ENCODE data around the gene OLFM1. TPM values are rescaled to one million over a fixed set of nuclear protein-coding genes. Genes with fewer than 3 reads are reported as not detected.

OLFM1 gene
- total and polyA plus RNA-seq, 5 donors from 2014 or later = not detected

GRCh38 chr9:135075234-135076142 lies 12.0 kb upstream of the OLFM1 start:
- Histone ChIP-seq H3K27me3 (ENCODE audit: control insufficient read depth, insufficient read depth, low read length) (no peaks in the 10 kb centered on the region), H3K9me3 (ENCODE audit: control insufficient read depth in 2 of 2, low read length in 2 of 2) (no peaks in the 10 kb centered on the region), H3K36me3 (ENCODE audit: control insufficient read depth, insufficient read depth, low read length) (no peaks in the 10 kb centered on the region), H3K4me3 (ENCODE audit: low read depth, low read length) (no peak overlapping the region), H3K4me1 (ENCODE audit: control insufficient read depth, insufficient read depth, low read length, poor library complexity, severe bottlenecking) (no peaks in the 10 kb centered on the region), H3K27ac (ENCODE audit: insufficient read depth, low read length, poor library complexity, severe bottlenecking) (no peak overlapping the region)
- DNase-seq (no peak), ATAC-seq (ENCODE audit: low read depth in 2 of 2) (no peak)
- H3K4me3 Mint-ChIP-seq = no peak overlapping the region
- H3K27ac Mint-ChIP-seq = no peak overlapping the region
- peaks cover 27% of the 10 kb centered on the region for H3K27me3 Mint-ChIP-seq
- H3K4me1 Mint-ChIP-seq = peaks cover 0 to 2% (median 0%) of the 10 kb centered on the region in 4 donors
- H3K36me3 Mint-ChIP-seq = no peaks in the 10 kb centered on the region
- H3K9me3 Mint-ChIP-seq = no peaks in the 10 kb centered on the region

GRCh38 chr9:135076143-135076875 lies 11.2 kb upstream of the OLFM1 start:
- H3K27me3 Mint-ChIP-seq = peaks cover 24% of the 10 kb centered on the region
- no peak for ATAC-seq (ENCODE audit: low read depth in 2 of 2)

GRCh38 chr9:135076876-135077430 lies 10.5 kb upstream of the OLFM1 start:
- no peak overlapping the region for H3K4me3 ChIP-seq (ENCODE audit: low read depth, low read length)
- Mint-ChIP-seq H3K9me3 (no peaks in the 10 kb centered on the region), H3K27ac (no peak overlapping the region), H3K4me3 (no peak overlapping the region), H3K36me3 (no peaks in the 10 kb centered on the region), H3K4me1 (peaks cover 0 to 2% (median 0%) of the 10 kb centered on the region in 4 donors), H3K27me3 (peaks cover 24% of the 10 kb centered on the region)
- no peak overlapping the region for H3K27ac ChIP-seq (ENCODE audit: insufficient read depth, low read length, poor library complexity, severe bottlenecking)
- H3K4me1 ChIP-seq (ENCODE audit: control insufficient read depth, insufficient read depth, low read length, poor library complexity, severe bottlenecking) = no peaks in the 10 kb centered on the region
- H3K27me3 ChIP-seq (ENCODE audit: control insufficient read depth, insufficient read depth, low read length) = no peaks in the 10 kb centered on the region
- no peak for DNase-seq
- H3K9me3 ChIP-seq (ENCODE audit: control insufficient read depth in 2 of 2, low read length in 2 of 2) = no peaks in the 10 kb centered on the region
- no peaks in the 10 kb centered on the region for H3K36me3 ChIP-seq (ENCODE audit: control insufficient read depth, insufficient read depth, low read length)
- ATAC-seq (ENCODE audit: low read depth in 2 of 2) = no peak

More at GRCh38 chr9:135076143-135076875, 11.2 kb upstream of the OLFM1 start:
- Histone ChIP-seq H3K27me3 (ENCODE audit: control insufficient read depth, insufficient read depth, low read length) (no peaks in the 10 kb centered on the region), H3K4me1 (ENCODE audit: control insufficient read depth, insufficient read depth, low read length, poor library complexity, severe bottlenecking) (no peaks in the 10 kb centered on the region), H3K9me3 (ENCODE audit: control insufficient read depth in 2 of 2, low read length in 2 of 2) (no peaks in the 10 kb centered on the region), H3K4me3 (ENCODE audit: low read depth, low read length) (no peak overlapping the region), H3K27ac (ENCODE audit: insufficient read depth, low read length, poor library complexity, severe bottlenecking) (no peak overlapping the region), H3K36me3 (ENCODE audit: control insufficient read depth, insufficient read depth, low read length) (no peaks in the 10 kb centered on the region)
- DNase-seq = no peak
- peaks cover 0 to 2% (median 0%) of the 10 kb centered on the region in 4 donors for H3K4me1 Mint-ChIP-seq
- H3K9me3 Mint-ChIP-seq = no peaks in the 10 kb centered on the region
- H3K27ac Mint-ChIP-seq = no peak overlapping the region
- H3K36me3 Mint-ChIP-seq = no peaks in the 10 kb centered on the region
- H3K4me3 Mint-ChIP-seq = no peak overlapping the region

- H3K27ac ChIP-seq (ENCODE audit: insufficient read depth, low read length, poor library complexity, severe bottlenecking) = no peak overlapping the region
- H3K27ac Mint-ChIP-seq = no peak overlapping the region
- no peaks in the 10 kb centered on the region for H3K27me3 ChIP-seq (ENCODE audit: control insufficient read depth, insufficient read depth, low read length)
Measured at GRCh38 chr9:135077497-135078200, 9.8 kb upstream of the OLFM1 start.

GRCh38 chr9:135078361-135078821 lies 9.1 kb upstream of the OLFM1 start:
- Histone ChIP-seq H3K9me3 (ENCODE audit: control insufficient read depth in 2 of 2, low read length in 2 of 2) (no peaks in the 10 kb centered on the region), H3K4me3 (ENCODE audit: low read depth, low read length) (no peak overlapping the region), H3K27ac (ENCODE audit: insufficient read depth, low read length, poor library complexity, severe bottlenecking) (no peak overlapping the region), H3K36me3 (ENCODE audit: control insufficient read depth, insufficient read depth, low read length) (no peaks in the 10 kb centered on the region), H3K4me1 (ENCODE audit: control insufficient read depth, insufficient read depth, low read length, poor library complexity, severe bottlenecking) (no peaks in the 10 kb centered on the region), H3K27me3 (ENCODE audit: control insufficient read depth, insufficient read depth, low read length) (no peaks in the 10 kb centered on the region)
- H3K27me3 Mint-ChIP-seq = peaks cover 24% of the 10 kb centered on the region
- no peak overlapping the region for H3K27ac Mint-ChIP-seq
- H3K9me3 Mint-ChIP-seq = no peaks in the 10 kb centered on the region
- no peak overlapping the region for H3K4me3 Mint-ChIP-seq
- no peak for DNase-seq
- no peak for ATAC-seq (ENCODE audit: low read depth in 2 of 2)
- H3K4me1 Mint-ChIP-seq = peaks cover 0 to 2% (median 0%) of the 10 kb centered on the region in 4 donors
- no peaks in the 10 kb centered on the region for H3K36me3 Mint-ChIP-seq

More at GRCh38 chr9:135077497-135078200, 9.8 kb upstream of the OLFM1 start:
- Histone ChIP-seq H3K4me1 (ENCODE audit: control insufficient read depth, insufficient read depth, low read length, poor library complexity, severe bottlenecking) (no peaks in the 10 kb centered on the region), H3K9me3 (ENCODE audit: control insufficient read depth in 2 of 2, low read length in 2 of 2) (no peaks in the 10 kb centered on the region), H3K36me3 (ENCODE audit: control insufficient read depth, insufficient read depth, low read length) (no peaks in the 10 kb centered on the region), H3K4me3 (ENCODE audit: low read depth, low read length) (no peak overlapping the region)
- Mint-ChIP-seq H3K9me3 (no peaks in the 10 kb centered on the region), H3K4me1 (peaks cover 0 to 2% (median 0%) of the 10 kb centered on the region in 4 donors), H3K36me3 (no peaks in the 10 kb centered on the region), H3K4me3 (no peak overlapping the region), H3K27me3 (peaks cover 24% of the 10 kb centered on the region)
- no peak for ATAC-seq (ENCODE audit: low read depth in 2 of 2)
- no peak for DNase-seq

GRCh38 chr9:135079018-135079417 lies 8.4 kb upstream of the OLFM1 start:
- H3K9me3 ChIP-seq (ENCODE audit: control insufficient read depth in 2 of 2, low read length in 2 of 2) = no peaks in the 10 kb centered on the region
- H3K4me3 ChIP-seq (ENCODE audit: low read depth, low read length) = no peak overlapping the region
- Mint-ChIP-seq H3K4me1 (peaks cover 0 to 2% (median 0%) of the 10 kb centered on the region in 4 donors), H3K27me3 (peaks cover 22% of the 10 kb centered on the region), H3K9me3 (no peaks in the 10 kb centered on the region), H3K4me3 (no peak overlapping the region), H3K27ac (no peak overlapping the region), H3K36me3 (no peaks in the 10 kb centered on the region)
- H3K27me3 ChIP-seq (ENCODE audit: control insufficient read depth, insufficient read depth, low read length) = no peaks in the 10 kb centered on the region
- ATAC-seq (ENCODE audit: low read depth in 2 of 2) (no peak), DNase-seq (no peak)
- no peaks in the 10 kb centered on the region for H3K4me1 ChIP-seq (ENCODE audit: control insufficient read depth, insufficient read depth, low read length, poor library complexity, severe bottlenecking)
- H3K27ac ChIP-seq (ENCODE audit: insufficient read depth, low read length, poor library complexity, severe bottlenecking) = no peak overlapping the region
- no peaks in the 10 kb centered on the region for H3K36me3 ChIP-seq (ENCODE audit: control insufficient read depth, insufficient read depth, low read length)

GRCh38 chr9:135079676-135080075 lies 7.8 kb upstream of the OLFM1 start:
- Mint-ChIP-seq H3K4me1 (peaks cover 0 to 2% (median under 1%) of the 10 kb centered on the region in 4 donors), H3K27me3 (peaks cover 22% of the 10 kb centered on the region), H3K9me3 (no peaks in the 10 kb centered on the region), H3K36me3 (no peaks in the 10 kb centered on the region), H3K27ac (no peak overlapping the region), H3K4me3 (no peak overlapping the region)
- Histone ChIP-seq H3K36me3 (ENCODE audit: control insufficient read depth, insufficient read depth, low read length) (no peaks in the 10 kb centered on the region), H3K27ac (ENCODE audit: insufficient read depth, low read length, poor library complexity, severe bottlenecking) (no peak overlapping the region), H3K4me3 (ENCODE audit: low read depth, low read length) (no peak overlapping the region), H3K27me3 (ENCODE audit: control insufficient read depth, insufficient read depth, low read length) (no peaks in the 10 kb centered on the region), H3K9me3 (ENCODE audit: control insufficient read depth in 2 of 2, low read length in 2 of 2) (no peaks in the 10 kb centered on the region), H3K4me1 (ENCODE audit: control insufficient read depth, insufficient read depth, low read length, poor library complexity, severe bottlenecking) (no peaks in the 10 kb centered on the region)
- no peak for ATAC-seq (ENCODE audit: low read depth in 2 of 2)
- no peak for DNase-seq

Data from CD4-positive, CD25-positive, alpha-beta regulatory T cell (primary cell).